ENCODE data around the gene PDGFA.
"Not testable (repeated sequence)": the region's sequence is repeated elsewhere in the genome, so short reads cannot be mapped to it uniquely, and the experiment has no call there.

Gene PDGFA

DNA sequence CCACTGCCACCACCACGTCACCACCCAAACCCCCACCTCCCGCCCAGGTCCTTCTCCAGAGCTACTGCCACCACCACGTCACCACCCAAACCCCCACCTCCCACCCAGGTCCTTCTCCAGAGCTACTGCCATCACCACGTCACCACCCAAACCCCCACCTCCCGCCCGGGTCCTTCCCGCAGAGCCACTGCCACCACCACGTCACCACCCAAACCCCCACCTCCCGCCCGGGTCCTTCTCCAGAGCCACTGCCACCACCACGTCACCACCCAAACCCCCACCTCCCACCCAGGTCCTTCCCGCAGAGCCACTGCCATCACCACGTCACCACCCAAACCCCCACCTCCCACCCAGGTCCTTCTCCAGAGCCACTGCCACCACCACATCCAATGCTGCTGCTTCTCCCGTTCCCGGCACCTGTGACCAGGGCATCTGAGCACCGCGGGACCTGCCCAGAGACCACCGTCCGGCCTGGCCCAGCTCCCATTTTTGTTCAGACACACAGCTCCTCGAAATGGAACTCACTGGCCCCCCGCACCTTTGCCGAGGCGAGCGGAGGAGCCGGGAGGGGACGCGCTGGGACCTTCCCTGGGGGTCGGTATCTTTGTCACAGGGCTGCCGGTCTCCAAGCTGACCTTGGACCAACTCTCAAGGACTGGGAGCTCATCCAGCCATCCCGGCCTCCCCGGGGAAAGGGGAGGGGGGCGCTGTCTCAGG lies 32.7 kb upstream of the PDGFA start:
- DNase-seq (ENCODE audit: low read depth) = not testable (repeated sequence)

GRCh38 chr7:551615-551970 lies 31.9 kb upstream of the PDGFA start:
- DNase-seq (ENCODE audit: low read depth) = not testable (repeated sequence)

GRCh38 chr7:550881-551614 lies 31.4 kb upstream of the PDGFA start:
- DNase-seq (ENCODE audit: low read depth) = no peak

GRCh38 chr7:549891-550625 lies 30.4 kb upstream of the PDGFA start:
- no peak for DNase-seq (ENCODE audit: low read depth)

DNA sequence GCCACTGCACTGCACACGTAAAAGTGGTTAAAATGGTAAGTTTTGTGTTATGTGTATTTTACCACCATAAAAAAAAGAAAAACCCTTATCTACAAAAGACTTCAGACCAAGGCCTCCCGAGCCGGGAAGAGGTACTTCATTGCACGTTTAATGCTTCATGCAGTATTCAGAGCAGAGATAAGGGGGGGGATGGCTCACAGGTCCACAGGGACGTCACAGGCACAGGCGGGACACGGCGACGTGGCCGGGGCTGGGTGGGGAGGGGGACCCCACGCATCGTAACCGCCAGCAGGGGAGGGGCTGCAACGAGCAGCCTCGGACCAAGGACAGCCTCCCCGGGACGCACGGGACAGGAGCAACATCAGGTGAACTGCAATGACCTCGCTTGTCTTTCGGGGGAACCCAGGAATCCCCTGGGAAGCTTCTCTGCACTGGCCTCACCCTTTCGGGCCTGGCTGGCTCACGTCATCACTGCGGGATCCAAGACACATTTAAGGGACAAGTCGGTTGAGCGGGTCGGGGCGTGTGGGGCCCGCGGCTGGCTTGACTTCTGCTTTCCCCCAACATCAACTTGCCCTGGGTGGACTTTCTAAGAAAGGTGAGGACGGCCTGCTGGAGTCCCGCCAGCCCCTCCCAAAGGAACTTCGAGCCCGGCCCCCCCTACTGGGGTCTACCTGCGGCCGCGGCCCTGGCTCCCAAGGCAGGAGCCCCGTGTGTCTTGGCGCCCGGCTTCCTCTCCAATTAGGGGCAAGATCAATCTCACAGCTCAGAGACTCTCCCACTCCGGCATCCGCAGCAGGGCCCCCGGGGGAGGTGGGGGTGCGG lies 29.6 kb upstream of the PDGFA start:
- no peak for DNase-seq (ENCODE audit: low read depth)

DNA sequence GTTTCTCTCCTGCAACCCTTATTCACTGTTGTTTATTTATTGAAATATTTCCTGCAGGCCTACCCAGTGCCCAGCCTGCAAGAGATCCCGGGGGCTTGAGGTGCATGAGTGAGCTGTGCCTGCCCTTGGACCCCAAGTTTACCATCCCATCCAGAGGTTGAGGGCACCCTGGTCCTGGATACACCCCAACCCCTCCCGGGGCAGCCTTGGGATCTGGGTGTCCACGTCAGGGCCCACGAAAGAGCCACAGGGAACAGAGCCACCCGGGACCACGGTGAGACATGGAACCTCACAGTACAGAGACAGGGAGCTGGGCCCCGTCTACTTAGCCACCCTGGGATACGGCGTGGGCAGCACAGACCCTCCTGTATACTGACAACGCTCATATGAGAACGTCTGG lies 28.8 kb upstream of the PDGFA start:
- no peak for DNase-seq (ENCODE audit: low read depth)

GRCh38 chr7:545470-545869 lies 25.8 kb upstream of the PDGFA start:
- no peak for DNase-seq (ENCODE audit: low read depth)

GRCh38 chr7:544338-545221 lies 24.9 kb upstream of the PDGFA start:
- no peak for DNase-seq (ENCODE audit: low read depth)

DNA sequence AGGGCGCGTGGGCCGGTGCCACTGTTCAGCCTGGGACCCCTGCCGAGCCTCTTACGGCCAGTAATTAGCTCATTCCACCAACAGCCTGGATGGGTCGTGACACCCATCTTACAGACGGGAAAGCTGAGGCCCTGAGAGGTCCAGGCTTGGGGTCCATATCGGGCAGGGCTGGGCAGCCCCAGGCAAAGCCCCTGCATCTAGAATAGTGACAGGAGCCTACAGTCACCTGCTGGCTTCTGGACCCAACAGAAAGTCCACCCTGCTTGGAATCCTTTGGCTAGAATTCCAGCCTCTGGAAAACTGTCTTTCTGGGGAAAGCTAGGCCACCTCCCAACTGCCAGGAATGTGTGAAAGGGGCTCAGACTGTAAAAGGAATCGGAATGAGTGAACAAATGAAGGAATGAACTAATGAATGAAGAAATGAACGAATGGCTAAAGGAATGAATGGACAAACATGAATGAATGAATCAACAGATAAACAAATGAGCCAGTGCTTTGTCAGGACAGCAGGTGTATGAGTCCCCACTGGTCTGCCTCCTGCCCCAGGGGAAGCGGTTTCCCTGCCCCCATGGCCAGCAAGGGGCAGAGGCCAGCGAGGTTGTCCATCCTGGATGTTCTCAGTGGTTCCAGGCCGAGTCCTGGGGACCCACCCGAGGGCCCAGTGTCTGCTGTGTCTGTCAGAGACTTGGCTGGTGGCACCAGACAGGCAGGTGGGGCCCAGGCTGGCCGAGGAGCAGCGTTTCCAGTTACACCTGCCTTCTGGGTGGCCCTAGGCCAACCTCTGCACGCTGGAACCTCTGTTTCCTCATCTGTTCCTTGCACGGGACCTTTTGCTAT lies 24.1 kb upstream of the PDGFA start:
- DNase-seq (ENCODE audit: low read depth) = no peak

DNA sequence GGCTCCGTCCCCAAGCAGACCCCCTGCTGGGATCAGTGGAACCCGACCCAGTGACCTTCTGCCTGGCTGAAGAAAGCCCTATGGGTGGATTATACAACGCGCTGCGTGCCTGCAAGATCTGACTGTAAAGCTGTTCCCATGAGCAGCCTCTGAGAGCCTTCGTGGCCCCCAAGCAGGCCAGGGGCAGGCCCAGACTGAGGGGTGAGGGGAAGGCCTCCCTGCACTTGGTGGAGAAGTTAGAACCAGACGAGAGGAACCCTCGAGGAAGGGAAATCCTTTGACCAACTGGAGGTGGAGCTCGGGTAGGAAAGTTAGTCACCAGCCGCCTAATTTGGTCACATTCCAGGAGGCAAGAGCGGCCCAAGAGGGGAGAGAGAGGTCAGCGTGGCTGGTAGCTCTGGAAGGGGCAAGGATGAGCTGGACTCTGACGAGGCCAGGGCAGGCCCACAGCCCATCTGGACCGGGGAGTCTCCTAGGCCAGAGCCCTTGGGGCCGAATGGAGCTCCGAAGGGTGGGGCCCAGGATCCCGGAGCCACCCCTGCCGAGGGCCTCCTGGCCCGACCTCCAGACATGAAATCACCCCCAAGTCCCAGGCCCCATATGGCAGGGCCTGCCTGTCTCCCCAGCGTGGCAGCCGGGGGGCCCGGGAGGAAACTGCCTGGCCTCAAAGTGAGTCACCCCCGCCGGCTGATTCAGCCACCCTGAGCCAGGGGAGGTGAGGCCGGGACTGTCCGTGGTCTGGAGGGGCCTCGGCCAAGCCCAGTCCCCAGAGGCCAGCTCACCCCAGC lies 23.3 kb upstream of the PDGFA start:
- DNase-seq (ENCODE audit: low read depth) = no peak

GRCh38 chr7:542131-542712 lies 22.6 kb upstream of the PDGFA start:
- no peak for DNase-seq (ENCODE audit: low read depth)

- DNase-seq (ENCODE audit: low read depth) = no peak
Measured at GRCh38 chr7:541661-542060, 22.0 kb upstream of the PDGFA start.

GRCh38 chr7:540997-541396 lies 21.4 kb upstream of the PDGFA start:
- no peak for DNase-seq (ENCODE audit: low read depth)

DNA sequence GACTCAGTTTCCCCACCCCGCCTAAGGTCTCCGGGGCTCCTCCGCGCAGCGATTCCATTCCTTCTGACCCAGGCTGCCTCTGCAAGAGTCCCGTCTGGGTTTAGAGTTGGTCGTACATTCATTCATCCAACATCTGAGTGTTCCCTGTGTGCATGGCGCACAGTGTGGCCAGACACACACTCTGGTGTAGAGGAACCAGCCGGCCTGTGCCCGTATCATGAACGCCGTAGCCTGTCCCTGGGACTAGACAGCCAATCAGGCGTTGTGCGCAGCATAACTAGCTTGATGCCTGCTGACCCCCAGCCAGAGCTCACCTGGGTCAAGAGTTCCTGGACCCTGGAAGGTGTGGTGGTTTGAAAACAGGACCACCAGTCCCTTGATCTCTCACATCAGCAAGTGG lies 20.9 kb upstream of the PDGFA start:
- DNase-seq (ENCODE audit: low read depth) = no peak

- no peak for DNase-seq (ENCODE audit: low read depth)
Measured at GRCh38 chr7:539731-540411, 20.2 kb upstream of the PDGFA start.

GRCh38 chr7:538764-539685 lies 19.4 kb upstream of the PDGFA start:
- no peak for DNase-seq (ENCODE audit: low read depth)

GRCh38 chr7:537911-538634 lies 18.4 kb upstream of the PDGFA start:
- no peak for DNase-seq (ENCODE audit: low read depth)
